AG10803 (cell line): ENCODE results near the gene THSD7B.

Experiments used
- DNase-seq: peaks from one replicate; pipeline ENCODE4 v3.0.0; 2010; ENCODE audit warnings: low read depth
- H3K4me3 ChIP-seq: 2 replicates; pipeline ENCODE4 v1.5.1; 2011; ENCODE audit warnings: mild to moderate bottlenecking, low read length, control low read depth
- CTCF ChIP-seq: conservative IDR thresholded peaks from 2 replicates; pipeline ENCODE4 v1.5.1; 2011; ENCODE audit warnings: mild to moderate bottlenecking, low read length, control low read depth, inconsistent platforms

The THSD7B gene

GRCh38 chr2:136770384-136770783, 5.0 kb downstream of the THSD7B start:
- no peak for DNase-seq
- no peak for TF ChIP-seq CTCF
- no peak overlapping the region for H3K4me3 ChIP-seq

GRCh38 chr2:136777391-136777790, 12.0 kb downstream of the THSD7B start:
- no peak for TF ChIP-seq CTCF
- DNase-seq = no peak
- no peak overlapping the region for H3K4me3 ChIP-seq

GRCh38 chr2:136783856-136784255, 18.5 kb downstream of the THSD7B start:
- DNase-seq = no peak
- no peak overlapping the region for H3K4me3 ChIP-seq
- TF ChIP-seq CTCF = no peak

- no peak for TF ChIP-seq CTCF
Measured at GRCh38 chr2:136785215-136785614, 19.9 kb downstream of the THSD7B start.

GRCh38 chr2:136787970-136788369, 22.6 kb downstream of the THSD7B start:
- no peak for TF ChIP-seq CTCF
- DNase-seq = no peak
- H3K4me3 ChIP-seq = no peak overlapping the region

More at GRCh38 chr2:136785215-136785614, 19.9 kb downstream of the THSD7B start:
- no peak for DNase-seq
- H3K4me3 ChIP-seq = no peak overlapping the region

- DNase-seq = no peak
- H3K4me3 ChIP-seq = no peak overlapping the region
- no peak for TF ChIP-seq CTCF
Measured at GRCh38 chr2:136796339-136796738, 31.0 kb downstream of the THSD7B start.

GRCh38 chr2:136798766-136799165, 33.4 kb downstream of the THSD7B start:
- no peak for TF ChIP-seq CTCF
- H3K4me3 ChIP-seq = no peak overlapping the region
- DNase-seq = no peak
